GM19239 (cell line): ENCODE measurements around the gene ERFL.

Experiments
- DNase-seq: peaks from one replicate; pipeline ENCODE4 v3.0.0; 2011; ENCODE audit warnings: low spot score; ENCODE audit not compliant: insufficient read length
- FAIRE-seq: peaks from 2 replicates; lab custom pipeline; 2011; peaks lifted over from hg19 to GRCh38; lab: Jason Lieb, UNC

ERFL gene

GRCh38 chr19:41863209-41863931 is 64.9 kb downstream of the ERFL start:
- DNase-seq = no peak
- FAIRE-seq = no peak

DNA sequence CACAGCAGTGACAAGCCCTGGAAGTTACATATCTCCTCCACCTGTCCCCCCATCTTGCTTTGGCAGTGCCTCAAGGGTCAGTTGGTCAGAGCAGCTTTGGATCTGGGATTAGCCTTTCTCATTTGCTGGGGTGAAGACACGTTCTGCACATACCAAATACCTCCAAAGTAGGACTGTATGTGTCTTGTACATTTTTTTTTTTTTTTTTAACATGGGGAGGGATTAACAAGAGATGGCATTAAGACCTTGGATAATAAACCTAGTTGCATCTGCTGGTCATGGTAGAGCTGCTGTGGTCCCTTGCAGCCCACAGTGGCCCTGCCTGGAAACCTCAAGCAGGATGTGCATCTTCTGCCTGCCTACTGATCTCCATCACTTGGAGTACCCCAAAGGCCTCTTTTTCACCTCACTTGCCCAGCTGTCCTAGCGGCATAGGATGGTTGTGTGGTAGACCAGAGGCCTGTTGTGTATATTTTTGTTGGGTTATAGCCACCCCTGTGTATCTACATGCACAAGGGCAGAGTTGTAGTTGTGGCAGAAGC is 65.7 kb downstream of the ERFL start:
- FAIRE-seq (no peak), DNase-seq (no peak)

DNA sequence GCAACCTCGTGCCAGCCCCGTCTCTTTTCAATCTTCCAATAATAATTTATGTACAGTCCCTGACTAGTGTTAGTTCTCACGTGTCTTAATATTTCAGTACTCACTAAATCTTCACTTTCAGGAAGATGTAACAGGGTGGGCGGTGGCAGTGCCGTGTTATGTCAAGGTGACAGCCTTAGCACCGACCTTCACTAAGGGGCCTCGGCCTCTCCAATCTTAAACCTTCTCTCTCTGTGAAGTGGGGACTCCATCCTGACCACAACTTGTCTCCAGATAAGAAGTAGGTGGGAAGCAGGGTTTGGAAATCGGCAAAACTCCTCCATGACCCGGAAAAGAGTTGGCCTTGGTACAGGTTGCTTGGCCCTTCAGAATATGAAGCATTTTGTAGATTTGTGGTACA is 66.4 kb downstream of the ERFL start:
- DNase-seq (no peak), FAIRE-seq (no peak)

GRCh38 chr19:41861116-41861768 is 67.0 kb downstream of the ERFL start:
- FAIRE-seq (no peak), DNase-seq (no peak)

GRCh38 chr19:41860419-41861115 is 67.7 kb downstream of the ERFL start:
- DNase-seq (no peak), FAIRE-seq (no peak)

GRCh38 chr19:41859618-41860418 is 68.4 kb downstream of the ERFL start, which contains the start of gene RPS19:
TSS of gene RPS19 (plus strand) at chr19:41860255. CDS start at chr19:41860775, 520 bp downstream.
- peak; percentile 85 for DNase-seq
- FAIRE-seq = peak; percentile 97

DNA sequence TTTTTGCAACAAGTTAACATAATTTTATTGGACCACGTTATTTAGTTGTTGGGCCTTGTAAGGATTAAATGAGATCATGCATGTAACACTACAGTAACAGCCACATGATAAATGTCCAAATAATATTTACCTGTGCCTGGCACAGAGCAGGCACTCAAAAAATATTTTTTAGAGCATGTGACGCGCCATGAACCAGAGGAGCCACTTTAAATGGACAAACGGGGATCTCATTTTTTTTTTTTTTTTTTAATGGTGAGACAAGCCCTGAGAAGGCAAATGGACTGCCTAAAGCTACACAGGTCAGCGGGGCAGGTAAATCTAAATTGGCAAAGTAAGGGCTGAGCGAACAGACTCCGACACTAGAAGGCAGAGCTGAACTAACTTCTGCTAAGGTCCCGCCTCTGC is 69.0 kb downstream of the ERFL start:
- FAIRE-seq = no peak

More for the DNA sequence above, 69.0 kb downstream of the ERFL start:
- no peak for DNase-seq
